Measurements from ENCODE around the gene ENTPD2. TPM values are rescaled to one million over a fixed set of nuclear protein-coding genes. Genes with fewer than 3 reads are reported as not detected.

The ENTPD2 gene
- total and polyA plus RNA-seq, 2 donors (not counting 3 experiments of a cell fraction or from before 2014, with no cell fraction given), result not detected

GRCh38 chr9:137046088-137046787 is 7.6 kb downstream of the ENTPD2 start, which contains the start of gene NPDC1:
Gene NPDC1 (minus strand): TSS chr9:137046177. CDS start chr9:137045989, 188 bp downstream.
- Histone ChIP-seq H3K4me3 (replicated peaks in 1 of 3; ENCODE audit: insufficient read depth in 1 of 3, low read depth in 1 of 3, low read length in 3 of 3) (peak within 1 kb of the TSS; percentile 44 to 57 (median 54)), H3K79me2 (ENCODE audit: control insufficient read depth, insufficient read depth, low read length) (peaks cover 33% of the 10 kb centered on the region), H3K27me3 (ENCODE audit: control insufficient read depth in 2 of 2, insufficient read depth in 2 of 2, low read length in 2 of 2) (peaks cover 0 to 3% of the 10 kb centered on the region in 2 experiments), H2AFZ (ENCODE audit: low read depth, low read length) (peak within 1 kb of the TSS; percentile 98), H3K4me1 (ENCODE audit: control insufficient read depth, extremely low read depth, insufficient read depth, low read length) (peaks cover 35% of the 10 kb centered on the region), H3K9me1 (replicated peaks; ENCODE audit: control insufficient read depth, extremely low read depth, insufficient read depth, low read length) (no peaks in the 10 kb centered on the region), H3K9me3 (replicated peaks; ENCODE audit: control insufficient read depth, insufficient read depth, low read length) (no peaks in the 10 kb centered on the region), H3K36me3 (ENCODE audit: control insufficient read depth in 2 of 2, extremely low read depth in 1 of 2, insufficient read depth in 2 of 2, low read length in 2 of 2) (no peaks in the 10 kb centered on the region), H4K20me1 (replicated peaks; ENCODE audit: control insufficient read depth, extremely low read depth, insufficient read depth, low read length) (no peaks in the 10 kb centered on the region), H3K9ac (replicated peaks; ENCODE audit: extremely low read depth, insufficient read depth, low read length) (peak within 1 kb of the TSS; percentile 36), H3K27ac (ENCODE audit: insufficient read depth, low read depth, low read length) (peak within 1 kb of the TSS; percentile 41), H3K4me2 (ENCODE audit: insufficient read depth, low read length) (peak within 1 kb of the TSS; percentile 56)
- ChIA-PET POLR2A (interaction anchor here (0.6 to 1.2 kb wide), 5 partner anchors 18 to 172 kb away, joined by 3 to 8 read pairs (median 4); partner anchors contain the start of gene MAN1B1), CTCF (interaction anchor here (0.7 to 4.9 kb wide), 23 partner anchors 11 to 261 kb away, joined by 3 to 152 read pairs (median 7); partner anchors contain the start of genes CLIC3, CYSRT1, MAN1B1 and RNF224)
- BruUV-seq (replicated peaks), result no TSS peak
- DNase-seq (ENCODE audit: low read depth, low spot score), result peak; percentile 79
- TF ChIP-seq FOS (IDR thresholded peaks at IDR 0.05; ENCODE audit: borderline replicate concordance, insufficient read depth, low read length) (no peak), MYC (IDR thresholded peaks at IDR 0.05; ENCODE audit: low read depth, low read length) (no peak), EZH2 (IDR thresholded peaks at IDR 0.05; ENCODE audit: borderline replicate concordance, low read depth, low read length, severe bottlenecking) (peak; percentile 49), GATA2 (IDR thresholded peaks at IDR 0.05; ENCODE audit: insufficient read depth, insufficient read length, low read depth, low read length) (no peak), JUN (IDR thresholded peaks at IDR 0.05; ENCODE audit: borderline replicate concordance, insufficient read depth, insufficient read length, low read depth) (no peak), POLR2A (IDR thresholded peaks at IDR 0.05; ENCODE audit: low read depth, low read length) (peak; percentile 63), POLR2AphosphoS5 (IDR thresholded peaks at IDR 0.05; ENCODE audit: insufficient read depth, low read depth, low read length) (peak; percentile 29), CTCF (IDR thresholded peaks at IDR 0.05; ENCODE audit: extremely low read depth in 1 of 2, insufficient read depth in 1 of 2, low read depth in 1 of 2, low read length in 2 of 2) (peak; percentile 94 to 96), MAX (IDR thresholded peaks at IDR 0.05; ENCODE audit: insufficient read depth, insufficient read length) (no peak)
- FAIRE-seq, result peak; percentile 85
- intact Hi-C loops (cut with micrococcal nuclease), result loop anchor here (1.0 kb wide), 3 partner anchors 21 to 181 kb away; partner anchors contain the start of genes MAN1B1 and RNF224
- dilution Hi-C loops (cut with MboI; ENCODE audit: extremely low pct_ligation_motif_present, low sequenced_read_pairs), result no loop called here
